Parathyroid adenoma (tissue), 2 donors: Measurements from ENCODE around the gene ARHGAP18.

ENCODE experiments used
- H2AFZ ChIP-seq: fragments of 300-600 bp; sonication (generic); one replicate; pipeline ENCODE4 v1.7.0; 2017; ENCODE audit warnings: antibody characterized with exemption, mild to moderate bottlenecking
- H3K27ac ChIP-seq: fragments of 300-600 bp; sonication (generic); one replicate; pipeline ENCODE4 v1.7.0; 2017
- H3K27me3 ChIP-seq: fragments of 300-600 bp; sonication (generic); one replicate; pipeline ENCODE4 v1.7.0; 2017; ENCODE audit warnings: low read length; ENCODE audit not compliant: control insufficient read depth, insufficient read depth
- H3K36me3 ChIP-seq: fragments of 300-600 bp; sonication (generic); one replicate; pipeline ENCODE4 v1.7.0; 2017; ENCODE audit warnings: low read length; ENCODE audit not compliant: control insufficient read depth, insufficient read depth
- H3K4me1 ChIP-seq: fragments of 300-600 bp; sonication (generic); one replicate; pipeline ENCODE4 v1.7.0; 2017; ENCODE audit warnings: control low read depth
- H3K4me2 ChIP-seq: fragments of 300-600 bp; sonication (generic); one replicate; pipeline ENCODE4 v1.7.0; 2017; ENCODE audit warnings: low read length
- H3K4me3 ChIP-seq: fragments of 300-600 bp; sonication (generic); one replicate; pipeline ENCODE4 v1.7.0; 2017; ENCODE audit warnings: low read depth, low read length
- H3K79me2 ChIP-seq: fragments of 300-600 bp; sonication (generic); one replicate; pipeline ENCODE4 v1.7.0; 2017; ENCODE audit warnings: control low read depth
- H3K9ac ChIP-seq: fragments of 300-600 bp; sonication (generic); one replicate; pipeline ENCODE4 v1.7.0; 2017; ENCODE audit warnings: mild to moderate bottlenecking
- H3K9me3 ChIP-seq: fragments of 300-600 bp; sonication (generic); one replicate; pipeline ENCODE4 v1.7.0; 2017; ENCODE audit warnings: low read length; ENCODE audit not compliant: control insufficient read depth
- TF ChIP-seq, protein P1 (sequence below): fragments of 300-600 bp; sonication (generic); IDR thresholded peaks from one replicate; pipeline ENCODE4 v1.7.0; 2017; ENCODE audit warnings: antibody characterized with exemption, mild to moderate bottlenecking
- donor health status: primary hyperparathyroidism.

ARHGAP18 gene

DNA sequence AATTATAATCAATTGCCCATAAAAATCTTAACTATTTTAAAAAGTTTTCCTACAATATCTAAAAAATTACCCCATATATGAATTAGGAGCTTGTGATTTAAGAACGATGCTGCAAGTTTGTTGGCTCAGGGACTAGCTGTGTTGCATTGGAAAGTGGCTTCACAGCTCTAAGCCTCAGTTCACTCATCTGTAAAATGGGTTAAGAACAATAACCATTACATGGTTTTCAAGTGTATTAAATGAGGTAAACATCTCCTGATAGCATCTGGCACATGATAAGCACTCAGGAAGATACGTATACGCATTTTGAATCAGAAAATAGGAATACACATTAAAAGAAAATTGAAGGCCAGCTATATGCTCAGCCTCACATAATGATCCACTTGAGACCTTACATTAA, 76.4 kb downstream of the ARHGAP18 start:
- Histone ChIP-seq H3K9me3 (no peaks in the 10 kb centered on the region), H3K27ac (no peak overlapping the region), H3K36me3 (no peaks in the 10 kb centered on the region), H3K9ac (no peak overlapping the region), H2AFZ (no peak overlapping the region), H3K27me3 (no peaks in the 10 kb centered on the region), H3K4me1 (no peaks in the 10 kb centered on the region), H3K79me2 (no peaks in the 10 kb centered on the region), H3K4me2 (no peak overlapping the region), H3K4me3 (no peak overlapping the region)
- TF ChIP-seq, protein P1, sequence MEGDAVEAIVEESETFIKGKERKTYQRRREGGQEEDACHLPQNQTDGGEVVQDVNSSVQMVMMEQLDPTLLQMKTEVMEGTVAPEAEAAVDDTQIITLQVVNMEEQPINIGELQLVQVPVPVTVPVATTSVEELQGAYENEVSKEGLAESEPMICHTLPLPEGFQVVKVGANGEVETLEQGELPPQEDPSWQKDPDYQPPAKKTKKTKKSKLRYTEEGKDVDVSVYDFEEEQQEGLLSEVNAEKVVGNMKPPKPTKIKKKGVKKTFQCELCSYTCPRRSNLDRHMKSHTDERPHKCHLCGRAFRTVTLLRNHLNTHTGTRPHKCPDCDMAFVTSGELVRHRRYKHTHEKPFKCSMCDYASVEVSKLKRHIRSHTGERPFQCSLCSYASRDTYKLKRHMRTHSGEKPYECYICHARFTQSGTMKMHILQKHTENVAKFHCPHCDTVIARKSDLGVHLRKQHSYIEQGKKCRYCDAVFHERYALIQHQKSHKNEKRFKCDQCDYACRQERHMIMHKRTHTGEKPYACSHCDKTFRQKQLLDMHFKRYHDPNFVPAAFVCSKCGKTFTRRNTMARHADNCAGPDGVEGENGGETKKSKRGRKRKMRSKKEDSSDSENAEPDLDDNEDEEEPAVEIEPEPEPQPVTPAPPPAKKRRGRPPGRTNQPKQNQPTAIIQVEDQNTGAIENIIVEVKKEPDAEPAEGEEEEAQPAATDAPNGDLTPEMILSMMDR: no peak

DNA sequence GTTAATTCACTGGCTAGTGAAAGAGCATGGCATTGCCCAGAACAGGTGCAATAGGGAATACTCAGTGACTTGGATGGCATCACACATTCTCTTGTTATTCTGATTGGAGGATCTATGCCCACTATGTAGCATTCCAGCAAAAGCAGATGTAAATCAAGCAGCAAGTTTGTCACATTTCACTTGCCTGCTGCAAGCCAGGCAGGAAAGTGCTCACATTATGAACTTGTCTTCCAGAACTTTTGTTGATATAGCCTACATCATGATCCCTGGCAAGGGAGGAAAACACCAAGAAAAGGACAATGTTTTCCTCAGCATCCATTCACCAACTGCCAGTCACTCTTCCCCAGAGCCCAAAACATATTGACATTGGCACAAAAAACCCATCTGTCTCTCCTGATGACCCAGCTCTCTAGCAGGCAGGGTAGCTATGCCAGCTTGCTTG, 77.8 kb downstream of the ARHGAP18 start:
- Histone ChIP-seq H3K27ac (no peak overlapping the region), H3K27me3 (no peaks in the 10 kb centered on the region), H3K4me3 (no peak overlapping the region), H3K9ac (no peak overlapping the region), H3K79me2 (no peaks in the 10 kb centered on the region), H3K4me1 (no peaks in the 10 kb centered on the region), H3K4me2 (no peak overlapping the region), H3K9me3 (no peaks in the 10 kb centered on the region), H2AFZ (no peak overlapping the region), H3K36me3 (no peaks in the 10 kb centered on the region)
- TF ChIP-seq, protein P1: no peak

DNA sequence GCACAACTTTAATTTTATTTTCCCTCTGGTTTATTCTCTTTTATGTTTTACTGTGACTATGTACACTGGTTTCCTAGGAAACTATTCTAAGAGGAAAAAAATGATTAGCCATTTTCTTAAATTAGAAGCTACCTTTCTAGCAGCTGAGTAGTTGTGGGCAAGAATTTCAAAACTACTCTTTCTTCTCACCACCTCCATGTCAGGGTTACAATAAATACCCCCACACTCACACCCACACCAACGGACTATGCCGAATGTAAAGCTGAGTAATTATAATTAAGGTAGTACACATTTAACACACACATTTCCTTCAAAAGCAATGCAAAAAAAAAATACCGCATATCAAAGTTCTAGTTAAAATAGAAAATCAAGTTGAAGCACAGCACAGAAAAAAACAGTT, 78.9 kb downstream of the ARHGAP18 start:
- H2AFZ ChIP-seq: no peak overlapping the region
- TF ChIP-seq, protein P1: no peak
- no peak overlapping the region for H3K4me2 ChIP-seq

DNA sequence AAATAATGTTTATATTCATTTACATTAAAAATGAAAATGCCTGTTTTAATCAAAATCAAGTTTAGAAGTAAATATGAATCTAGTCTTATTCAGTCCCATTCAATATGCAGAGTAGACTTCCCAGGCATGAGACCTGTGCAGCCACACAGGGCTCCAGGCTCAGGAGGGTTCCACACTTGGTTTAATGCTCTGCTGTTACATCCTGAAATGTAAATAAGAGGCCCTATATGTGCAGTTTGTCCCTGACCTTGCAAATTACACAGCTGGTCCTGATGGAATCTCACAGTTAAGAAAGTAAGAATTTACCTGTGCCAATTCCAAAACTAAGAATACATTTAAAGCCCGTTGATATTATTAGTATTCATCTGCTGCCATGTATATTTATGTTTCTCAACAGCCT, 79.4 kb downstream of the ARHGAP18 start:
- TF ChIP-seq, protein P1: no peak
- Histone ChIP-seq H3K4me3 (no peak overlapping the region), H3K4me2 (no peak overlapping the region)

More for the DNA sequence above, 78.9 kb downstream of the ARHGAP18 start:
- Histone ChIP-seq H3K27me3 (no peaks in the 10 kb centered on the region), H3K9ac (no peak overlapping the region), H3K27ac (no peak overlapping the region), H3K9me3 (no peaks in the 10 kb centered on the region), H3K4me1 (no peaks in the 10 kb centered on the region), H3K36me3 (no peaks in the 10 kb centered on the region), H3K4me3 (no peak overlapping the region), H3K79me2 (no peaks in the 10 kb centered on the region)

DNA sequence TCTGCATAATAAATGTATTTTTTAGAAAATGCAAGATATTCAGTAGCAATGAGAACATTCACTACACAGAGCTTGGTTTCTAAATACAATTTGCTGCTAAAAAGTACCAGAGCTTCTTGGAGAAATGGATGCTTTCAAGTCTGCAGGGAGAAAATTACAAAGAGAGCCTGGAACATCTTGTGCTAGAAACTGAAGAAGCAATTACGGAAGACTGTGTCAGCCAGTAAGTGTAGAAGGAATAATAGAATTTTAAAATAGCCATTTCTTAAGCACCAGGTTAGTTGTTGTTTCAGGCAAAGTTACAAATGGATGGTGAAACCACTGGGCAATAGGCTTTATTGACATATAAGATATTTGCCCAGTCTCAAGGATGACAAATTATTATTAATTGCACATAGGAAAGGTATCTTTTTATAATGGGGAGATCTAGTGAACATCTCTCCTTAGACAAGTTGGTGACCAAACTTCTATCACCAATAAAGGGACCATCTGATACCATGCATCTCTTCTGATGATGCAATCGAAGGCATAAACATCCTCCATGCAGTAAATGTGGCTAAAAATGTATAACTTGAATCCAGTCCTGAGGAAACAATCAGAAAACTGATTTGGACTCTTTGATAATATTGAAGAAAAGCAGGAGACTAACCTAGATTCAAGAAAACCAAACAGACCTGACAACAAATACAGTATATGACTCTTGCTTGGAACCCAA, 81.7 kb downstream of the ARHGAP18 start:
- TF ChIP-seq, protein P1: no peak
- H3K79me2 ChIP-seq: no peaks in the 10 kb centered on the region
- no peak overlapping the region for H3K9ac ChIP-seq
- no peaks in the 10 kb centered on the region for H3K4me1 ChIP-seq
- no peak overlapping the region for H3K27ac ChIP-seq
- no peak overlapping the region for H3K4me3 ChIP-seq
- no peaks in the 10 kb centered on the region for H3K9me3 ChIP-seq
- no peak overlapping the region for H2AFZ ChIP-seq
- H3K27me3 ChIP-seq: no peaks in the 10 kb centered on the region
- H3K4me2 ChIP-seq: no peak overlapping the region
- H3K36me3 ChIP-seq: no peaks in the 10 kb centered on the region

More for the DNA sequence above, 79.4 kb downstream of the ARHGAP18 start:
- Histone ChIP-seq H3K79me2 (no peaks in the 10 kb centered on the region), H3K9ac (no peak overlapping the region), H3K27ac (no peak overlapping the region), H3K9me3 (no peaks in the 10 kb centered on the region), H2AFZ (no peak overlapping the region), H3K4me1 (no peaks in the 10 kb centered on the region), H3K36me3 (no peaks in the 10 kb centered on the region), H3K27me3 (no peaks in the 10 kb centered on the region)
